DOHH2 (cell line): ENCODE data around the gene ZNF382.

ENCODE experiments used
- H3F3A ChIP-seq: fragments of 200-600 bp; sonication (generic), shearing (Covaris generic); 2 replicates; pipeline ENCODE4 v1.6.0; 2016; ENCODE audit warnings: antibody characterized with exemption, mild to moderate bottlenecking; ENCODE audit not compliant: control insufficient read depth, insufficient read depth
- H3K27ac ChIP-seq: fragments of 200-600 bp; sonication (generic); 2 replicates; pipeline ENCODE4 v1.5.1; 2014; ENCODE audit warnings: low read depth, mild to moderate bottlenecking, low read length, moderate library complexity
- H3K27me3 ChIP-seq: fragments of 200-600 bp; sonication (generic); 2 replicates; pipeline ENCODE4 v1.6.1; 2014; ENCODE audit warnings: mild to moderate bottlenecking, low read length, mixed read lengths; ENCODE audit not compliant: control insufficient read depth
- H3K36me3 ChIP-seq: fragments of 200-600 bp; sonication (generic); 2 replicates; pipeline ENCODE4 v1.6.1; 2014; ENCODE audit warnings: mild to moderate bottlenecking, low read length, moderate library complexity, mixed read lengths; ENCODE audit not compliant: control insufficient read depth
- H3K4me1 ChIP-seq: fragments of 200-600 bp; sonication (generic); 2 replicates; pipeline ENCODE4 v1.6.1; 2014; ENCODE audit warnings: mild to moderate bottlenecking, low read length, mixed read lengths; ENCODE audit not compliant: control insufficient read depth
- H3K4me2 ChIP-seq: fragments of 200-600 bp; sonication (generic); 2 replicates; pipeline ENCODE4 v1.6.0; 2014; ENCODE audit warnings: mild to moderate bottlenecking, low read length, moderate library complexity
- H3K4me3 ChIP-seq: fragments of 200-600 bp; sonication (generic); 2 replicates; pipeline ENCODE4 v1.5.1; 2014; ENCODE audit warnings: mild to moderate bottlenecking, low read length, mixed read lengths
- H3K79me2 ChIP-seq: fragments of 200-600 bp; sonication (generic); 2 replicates; pipeline ENCODE4 v1.6.1; 2014; ENCODE audit warnings: mild to moderate bottlenecking, low read length, mixed read lengths; ENCODE audit not compliant: control insufficient read depth
- H3K9me2 ChIP-seq: fragments of 200-600 bp; sonication (generic); replicated peaks from 2 replicates; pipeline ENCODE4 v1.6.1; 2014; ENCODE audit warnings: mild to moderate bottlenecking, low read length, mixed read lengths; ENCODE audit not compliant: control insufficient read depth
- H3K9me3 ChIP-seq: fragments of 200-600 bp; sonication (generic); 2 replicates; pipeline ENCODE4 v1.6.1; 2014; ENCODE audit warnings: antibody characterized with exemption, low read length, mixed read lengths; ENCODE audit not compliant: control insufficient read depth, insufficient read depth
- H4K20me1 ChIP-seq: fragments of 200-600 bp; sonication (generic); 2 replicates; pipeline ENCODE4 v1.6.0; 2014; ENCODE audit warnings: low read depth, mild to moderate bottlenecking, antibody characterized with exemption, low read length, moderate library complexity; ENCODE audit not compliant: control insufficient read depth, insufficient read depth
- EZH2phosphoT487 ChIP-seq: fragments of 200-600 bp; sonication (generic); IDR thresholded peaks from 2 replicates; pipeline ENCODE4 v1.6.1; 2017; ENCODE audit warnings: borderline replicate concordance, mild to moderate bottlenecking, antibody characterized with exemption, low read length, moderate library complexity, mixed read lengths
- TF ChIP-seq, protein P1 (sequence below): fragments of 200-600 bp; sonication (generic); IDR thresholded peaks from one replicate; pipeline ENCODE4 v1.5.1; 2014; ENCODE audit warnings: antibody characterized with exemption, mild to moderate bottlenecking, low read depth, low read length; ENCODE audit not compliant: poor library complexity, severe bottlenecking

Gene ZNF382

DNA sequence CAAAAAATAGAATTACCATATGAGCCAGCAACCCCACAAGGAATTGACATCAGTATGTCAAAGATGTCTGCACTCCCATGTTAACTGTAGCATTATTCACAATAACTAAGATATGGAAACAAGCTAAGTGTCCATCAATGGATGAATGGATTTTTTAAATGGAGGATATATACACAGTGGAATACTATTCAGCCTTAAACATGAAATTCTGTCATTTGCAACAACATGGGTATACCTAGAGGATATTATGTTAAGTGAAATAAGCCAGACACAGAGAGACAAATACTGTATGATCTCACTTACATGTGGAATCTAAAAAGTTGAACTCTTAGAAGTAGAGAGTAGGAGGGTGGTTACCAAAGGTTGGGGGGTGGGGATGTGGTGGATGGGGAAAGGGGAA is 74.3 kb downstream of the ZNF382 start:
- Histone ChIP-seq H3K79me2 (no peaks in the 10 kb centered on the region), H3K4me1 (no peaks in the 10 kb centered on the region), H3K27me3 (no peaks in the 10 kb centered on the region), H3K9me2 (no peaks in the 10 kb centered on the region), H3K36me3 (no peaks in the 10 kb centered on the region), H4K20me1 (no peaks in the 10 kb centered on the region), H3K4me2 (no peak overlapping the region), H3K27ac (no peak overlapping the region), H3K4me3 (no peak overlapping the region), H3K9me3 (peaks cover 5% of the 10 kb centered on the region; the same call in 1 of the 2 replicates), H3F3A (no peaks in the 10 kb centered on the region)
- TF ChIP-seq, protein P1, sequence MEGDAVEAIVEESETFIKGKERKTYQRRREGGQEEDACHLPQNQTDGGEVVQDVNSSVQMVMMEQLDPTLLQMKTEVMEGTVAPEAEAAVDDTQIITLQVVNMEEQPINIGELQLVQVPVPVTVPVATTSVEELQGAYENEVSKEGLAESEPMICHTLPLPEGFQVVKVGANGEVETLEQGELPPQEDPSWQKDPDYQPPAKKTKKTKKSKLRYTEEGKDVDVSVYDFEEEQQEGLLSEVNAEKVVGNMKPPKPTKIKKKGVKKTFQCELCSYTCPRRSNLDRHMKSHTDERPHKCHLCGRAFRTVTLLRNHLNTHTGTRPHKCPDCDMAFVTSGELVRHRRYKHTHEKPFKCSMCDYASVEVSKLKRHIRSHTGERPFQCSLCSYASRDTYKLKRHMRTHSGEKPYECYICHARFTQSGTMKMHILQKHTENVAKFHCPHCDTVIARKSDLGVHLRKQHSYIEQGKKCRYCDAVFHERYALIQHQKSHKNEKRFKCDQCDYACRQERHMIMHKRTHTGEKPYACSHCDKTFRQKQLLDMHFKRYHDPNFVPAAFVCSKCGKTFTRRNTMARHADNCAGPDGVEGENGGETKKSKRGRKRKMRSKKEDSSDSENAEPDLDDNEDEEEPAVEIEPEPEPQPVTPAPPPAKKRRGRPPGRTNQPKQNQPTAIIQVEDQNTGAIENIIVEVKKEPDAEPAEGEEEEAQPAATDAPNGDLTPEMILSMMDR = no peak
- TF ChIP-seq EZH2phosphoT487 = no peak
